Muscle layer of colon (tissue), 2 donors: ENCODE results near the gene RPS6KA4.

Experiments used
- H3K27ac ChIP-seq: one replicate; pipeline ENCODE4 v1.7.0; 2013; ENCODE audit warnings: low read depth, mild to moderate bottlenecking, low read length, moderate library complexity
- H3K27me3 ChIP-seq, 2 donors: one replicate each; pipeline ENCODE4 v1.7.0; 2013; ENCODE audit warnings: low read length in 2 of 2, mild to moderate bottlenecking in 2 of 2; ENCODE audit not compliant: insufficient read depth in 2 of 2, control insufficient read depth in 1 of 2
- H3K36me3 ChIP-seq: one replicate; pipeline ENCODE4 v1.7.0; 2013; ENCODE audit warnings: mild to moderate bottlenecking, low read length; ENCODE audit not compliant: insufficient read depth
- H3K4me1 ChIP-seq: one replicate; pipeline ENCODE4 v1.7.0; 2013; ENCODE audit warnings: mild to moderate bottlenecking, low read length; ENCODE audit not compliant: insufficient read depth
- H3K4me3 ChIP-seq, 2 donors: one replicate each; pipeline ENCODE4 v1.7.0; 2013; ENCODE audit warnings: low read length in 2 of 2, low read depth in 1 of 2, mild to moderate bottlenecking in 1 of 2, moderate library complexity in 1 of 2
- H3K9ac ChIP-seq: one replicate; pipeline ENCODE4 v1.7.0; 2013; ENCODE audit warnings: low read length
- H3K9me3 ChIP-seq: one replicate; pipeline ENCODE4 v1.7.0; 2013; ENCODE audit warnings: mild to moderate bottlenecking, low read length
- donor health status: abdominal sarcoma.
- donor health status: Adenocarcinoma of cecum.

RPS6KA4 gene

GRCh38 chr11:64364435-64364834 is 5.5 kb downstream of the RPS6KA4 start:
- Histone ChIP-seq H3K4me3 (no peak overlapping the region), H3K9ac (no peak overlapping the region), H3K9me3 (no peaks in the 10 kb centered on the region), H3K36me3 (peaks cover 56% of the 10 kb centered on the region), H3K27me3 (no peaks in the 10 kb centered on the region), H3K27ac (no peak overlapping the region), H3K4me1 (peaks cover 11% of the 10 kb centered on the region)

GRCh38 chr11:64364911-64365310 is 5.9 kb downstream of the RPS6KA4 start:
- Histone ChIP-seq H3K9ac (no peak overlapping the region), H3K27me3 (no peaks in the 10 kb centered on the region), H3K27ac (no peak overlapping the region), H3K9me3 (no peaks in the 10 kb centered on the region), H3K4me1 (peaks cover 6% of the 10 kb centered on the region), H3K36me3 (peaks cover 60% of the 10 kb centered on the region), H3K4me3 (no peak overlapping the region)

GRCh38 chr11:64366751-64367150 is 7.8 kb downstream of the RPS6KA4 start:
- no peak overlapping the region for H3K9ac ChIP-seq
- no peak overlapping the region for H3K4me3 ChIP-seq
- no peak overlapping the region for H3K27ac ChIP-seq
- H3K4me1 ChIP-seq = no peaks in the 10 kb centered on the region
- H3K27me3 ChIP-seq = no peaks in the 10 kb centered on the region
- peaks cover 54% of the 10 kb centered on the region for H3K36me3 ChIP-seq
- no peaks in the 10 kb centered on the region for H3K9me3 ChIP-seq

- H3K9ac ChIP-seq = no peak overlapping the region
- no peak overlapping the region for H3K27ac ChIP-seq
- no peaks in the 10 kb centered on the region for H3K27me3 ChIP-seq
- peaks cover 11% of the 10 kb centered on the region for H3K4me1 ChIP-seq
- no peak overlapping the region for H3K4me3 ChIP-seq
- no peaks in the 10 kb centered on the region for H3K9me3 ChIP-seq
- H3K36me3 ChIP-seq = peaks cover 42% of the 10 kb centered on the region
Measured at GRCh38 chr11:64367931-64368672, 9.1 kb downstream of the RPS6KA4 start.

GRCh38 chr11:64368673-64369074 is 9.7 kb downstream of the RPS6KA4 start:
- H3K4me1 ChIP-seq = peaks cover 11% of the 10 kb centered on the region
- H3K27ac ChIP-seq = no peak overlapping the region
- no peaks in the 10 kb centered on the region for H3K27me3 ChIP-seq
- H3K36me3 ChIP-seq = peaks cover 37% of the 10 kb centered on the region
- H3K9ac ChIP-seq = no peak overlapping the region
- no peaks in the 10 kb centered on the region for H3K9me3 ChIP-seq
- H3K4me3 ChIP-seq = no peak overlapping the region

GRCh38 chr11:64369440-64370421 is 10.8 kb downstream of the RPS6KA4 start:
- Histone ChIP-seq H3K4me3 (no peak overlapping the region), H3K9ac (no peak overlapping the region), H3K4me1 (peaks cover 11% of the 10 kb centered on the region), H3K27me3 (no peaks in the 10 kb centered on the region), H3K36me3 (peaks cover 34% of the 10 kb centered on the region), H3K9me3 (no peaks in the 10 kb centered on the region), H3K27ac (no peak overlapping the region)

- H3K9ac ChIP-seq = no peak overlapping the region
- no peaks in the 10 kb centered on the region for H3K9me3 ChIP-seq
- peaks cover 23% of the 10 kb centered on the region for H3K36me3 ChIP-seq
- no peak overlapping the region for H3K27ac ChIP-seq
- H3K4me3 ChIP-seq = no peak overlapping the region
- H3K4me1 ChIP-seq = peaks cover 11% of the 10 kb centered on the region
- no peaks in the 10 kb centered on the region for H3K27me3 ChIP-seq
Measured at GRCh38 chr11:64371201-64371600, 12.2 kb downstream of the RPS6KA4 start.

GRCh38 chr11:64372021-64372420 is 13.1 kb downstream of the RPS6KA4 start:
- H3K4me1 ChIP-seq = peaks cover 11% of the 10 kb centered on the region
- H3K9me3 ChIP-seq = no peaks in the 10 kb centered on the region
- H3K9ac ChIP-seq = no peak overlapping the region
- H3K27ac ChIP-seq = no peak overlapping the region
- H3K27me3 ChIP-seq = no peaks in the 10 kb centered on the region
- peaks cover 17% of the 10 kb centered on the region for H3K36me3 ChIP-seq
- no peak overlapping the region for H3K4me3 ChIP-seq

GRCh38 chr11:64372802-64373597 is 14.0 kb downstream of the RPS6KA4 start:
- no peaks in the 10 kb centered on the region for H3K27me3 ChIP-seq
- H3K9me3 ChIP-seq = no peaks in the 10 kb centered on the region
- no peak overlapping the region for H3K9ac ChIP-seq
- peaks cover 11% of the 10 kb centered on the region for H3K36me3 ChIP-seq
- peaks cover 11% of the 10 kb centered on the region for H3K4me1 ChIP-seq
- no peak overlapping the region for H3K4me3 ChIP-seq
- H3K27ac ChIP-seq = no peak overlapping the region

GRCh38 chr11:64373598-64373974 is 14.6 kb downstream of the RPS6KA4 start:
- Histone ChIP-seq H3K27ac (no peak overlapping the region), H3K27me3 (no peaks in the 10 kb centered on the region), H3K4me3 (no peak overlapping the region), H3K36me3 (peaks cover 7% of the 10 kb centered on the region), H3K4me1 (peaks cover 16% of the 10 kb centered on the region), H3K9ac (no peak overlapping the region), H3K9me3 (no peaks in the 10 kb centered on the region)

GRCh38 chr11:64376071-64376470 is 17.1 kb downstream of the RPS6KA4 start:
- Histone ChIP-seq H3K27me3 (no peaks in the 10 kb centered on the region), H3K9me3 (no peaks in the 10 kb centered on the region), H3K36me3 (no peaks in the 10 kb centered on the region), H3K4me1 (peaks cover 16% of the 10 kb centered on the region), H3K27ac (no peak overlapping the region), H3K4me3 (no peak overlapping the region), H3K9ac (no peak overlapping the region)
